Measurements from ENCODE around the gene FANK1. TPM values are rescaled to one million over a fixed set of nuclear protein-coding genes. Genes with fewer than 3 reads are reported as not detected.
A peak's percentile ranks its signal among the peaks of the same experiment; 100 is the strongest.

The FANK1 gene
- total RNA-seq, 1 donor, result 3.0 TPM

GRCh38 chr10:126006264-126006663, 109.9 kb downstream of the FANK1 start:
- TF ChIP-seq, protein P1, sequence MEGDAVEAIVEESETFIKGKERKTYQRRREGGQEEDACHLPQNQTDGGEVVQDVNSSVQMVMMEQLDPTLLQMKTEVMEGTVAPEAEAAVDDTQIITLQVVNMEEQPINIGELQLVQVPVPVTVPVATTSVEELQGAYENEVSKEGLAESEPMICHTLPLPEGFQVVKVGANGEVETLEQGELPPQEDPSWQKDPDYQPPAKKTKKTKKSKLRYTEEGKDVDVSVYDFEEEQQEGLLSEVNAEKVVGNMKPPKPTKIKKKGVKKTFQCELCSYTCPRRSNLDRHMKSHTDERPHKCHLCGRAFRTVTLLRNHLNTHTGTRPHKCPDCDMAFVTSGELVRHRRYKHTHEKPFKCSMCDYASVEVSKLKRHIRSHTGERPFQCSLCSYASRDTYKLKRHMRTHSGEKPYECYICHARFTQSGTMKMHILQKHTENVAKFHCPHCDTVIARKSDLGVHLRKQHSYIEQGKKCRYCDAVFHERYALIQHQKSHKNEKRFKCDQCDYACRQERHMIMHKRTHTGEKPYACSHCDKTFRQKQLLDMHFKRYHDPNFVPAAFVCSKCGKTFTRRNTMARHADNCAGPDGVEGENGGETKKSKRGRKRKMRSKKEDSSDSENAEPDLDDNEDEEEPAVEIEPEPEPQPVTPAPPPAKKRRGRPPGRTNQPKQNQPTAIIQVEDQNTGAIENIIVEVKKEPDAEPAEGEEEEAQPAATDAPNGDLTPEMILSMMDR (IDR thresholded peaks at IDR 0.05; ENCODE audit: insufficient read depth, low read depth, low read length), result no peak
- DNase-seq (ENCODE audit: low read depth), result no peak
- H3K4me3 ChIP-seq (ENCODE audit: low read depth, low read length), result no peak overlapping the region

- H3K4me3 ChIP-seq (ENCODE audit: low read depth, low read length), result no peak overlapping the region
- TF ChIP-seq, protein P1 (IDR thresholded peaks at IDR 0.05; ENCODE audit: insufficient read depth, low read depth, low read length), result no peak
- no peak for DNase-seq (ENCODE audit: low read depth)
Observed at GRCh38 chr10:126006906-126007305, 110.5 kb downstream of the FANK1 start.

GRCh38 chr10:126009650-126010049, 113.3 kb downstream of the FANK1 start:
- no peak overlapping the region for H3K4me3 ChIP-seq (ENCODE audit: low read depth, low read length)
- DNase-seq (ENCODE audit: low read depth), result no peak
- TF ChIP-seq, protein P1 (IDR thresholded peaks at IDR 0.05; ENCODE audit: insufficient read depth, low read depth, low read length), result no peak

DNA sequence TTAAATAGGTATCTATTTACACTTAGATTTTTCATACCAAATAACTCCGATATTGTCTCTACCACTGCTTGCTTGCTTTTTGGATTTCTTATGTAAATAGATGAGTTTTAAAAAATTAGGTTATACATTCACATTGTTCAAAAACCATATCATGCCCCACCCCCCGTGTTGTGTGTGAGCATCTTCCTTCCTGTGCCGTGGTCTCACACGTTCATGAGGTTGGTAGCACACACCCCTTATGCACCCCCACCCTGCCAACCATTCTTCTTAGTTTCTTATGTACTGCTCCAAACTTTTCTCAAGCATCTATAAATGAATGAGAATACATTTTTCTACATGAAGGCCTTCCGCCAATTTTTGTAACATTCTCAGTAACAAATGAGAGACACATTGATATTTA, 115.6 kb downstream of the FANK1 start:
- TF ChIP-seq, protein P1 (IDR thresholded peaks at IDR 0.05; ENCODE audit: insufficient read depth, low read depth, low read length), result no peak
- DNase-seq (ENCODE audit: low read depth), result no peak
- H3K4me3 ChIP-seq (ENCODE audit: low read depth, low read length), result no peak overlapping the region

GRCh38 chr10:126012485-126012884, 116.1 kb downstream of the FANK1 start:
- peak; percentile 32 for DNase-seq (ENCODE audit: low read depth)
- no peak overlapping the region for H3K4me3 ChIP-seq (ENCODE audit: low read depth, low read length)
- TF ChIP-seq, protein P1 (IDR thresholded peaks at IDR 0.05; ENCODE audit: insufficient read depth, low read depth, low read length), result no peak

DNA sequence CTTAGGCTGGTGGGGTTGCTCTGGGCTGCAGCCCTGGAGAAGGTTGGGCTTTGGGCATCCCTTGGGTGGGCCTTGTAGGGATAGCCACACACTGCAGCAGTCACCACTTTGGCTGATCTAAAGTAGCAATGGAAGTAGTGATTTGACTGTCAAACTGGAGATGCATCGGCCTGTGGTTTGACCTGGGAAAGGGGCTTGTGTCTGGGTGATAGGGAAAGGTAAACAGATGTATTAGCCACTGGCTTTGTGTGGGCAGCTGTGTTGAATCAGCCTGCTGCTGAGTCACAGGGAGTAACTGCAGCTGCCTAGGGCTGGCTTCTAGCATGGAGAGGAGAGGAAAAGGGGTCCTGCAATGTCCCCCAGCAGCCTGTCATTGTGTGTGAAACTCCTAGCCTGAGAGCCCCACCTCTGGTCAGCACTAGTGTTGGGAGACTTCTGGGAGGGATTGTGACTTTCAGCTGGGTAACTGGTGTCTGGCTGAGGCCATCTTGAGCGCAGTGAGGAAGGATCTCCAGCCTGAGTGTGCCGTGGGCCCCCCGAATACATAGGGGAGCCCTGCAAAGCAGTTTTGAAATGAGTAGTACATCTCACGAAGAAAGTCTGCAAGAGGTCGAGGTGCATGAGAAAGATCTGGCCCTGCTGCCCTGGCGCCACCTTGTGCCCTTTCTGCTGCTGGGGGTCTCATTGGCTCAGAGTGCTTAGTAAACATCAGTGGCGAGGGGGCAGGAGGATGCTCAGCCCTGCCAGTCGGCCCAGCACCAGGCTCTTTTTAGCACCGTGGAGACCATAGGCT, 117.3 kb downstream of the FANK1 start:
- H3K4me3 ChIP-seq (ENCODE audit: low read depth, low read length), result no peak overlapping the region
- peak; percentile 96 for DNase-seq (ENCODE audit: low read depth)
- TF ChIP-seq, protein P1 (IDR thresholded peaks at IDR 0.05; ENCODE audit: insufficient read depth, low read depth, low read length), result no peak

DNA sequence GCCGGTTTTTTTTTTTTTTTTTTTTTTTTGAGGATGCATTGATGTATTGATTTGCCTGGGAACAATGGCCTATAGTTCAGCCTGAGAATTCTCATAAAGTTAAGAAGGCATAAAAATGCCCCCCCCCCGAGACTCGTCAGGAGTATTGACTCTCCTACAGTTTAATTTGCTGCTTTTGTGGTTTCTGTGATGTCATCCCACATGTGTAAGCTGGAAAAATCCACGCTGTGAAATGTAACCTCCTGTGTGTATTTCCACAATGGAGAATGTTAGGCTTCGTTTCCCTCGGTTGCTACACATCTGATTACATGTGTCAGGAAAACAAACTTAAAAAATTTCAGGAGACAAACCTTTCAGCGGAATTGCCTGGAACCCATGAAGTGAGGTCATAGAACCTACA, 117.9 kb downstream of the FANK1 start:
- DNase-seq (ENCODE audit: low read depth), result peak; percentile 96
- TF ChIP-seq, protein P1 (IDR thresholded peaks at IDR 0.05; ENCODE audit: insufficient read depth, low read depth, low read length), result no peak
- no peak overlapping the region for H3K4me3 ChIP-seq (ENCODE audit: low read depth, low read length)
